Stomach (tissue), 9 donors: ENCODE results near the gene KRTAP13-4. TPM values are rescaled to one million over a fixed set of nuclear protein-coding genes. Genes with fewer than 3 reads are reported as not detected.

Source experiments
- DNase-seq, 2 donors: peaks; one replicate each; pipeline versions ENCODE4 v3.0.0 to v3.0.0-alpha.2; 2013 to 2019
- H3K27ac ChIP-seq, 5 donors: fragments of 200-600 bp in 4 of 5; sonication (generic) in 4 of 5; one replicate each; pipeline ENCODE4 v1.5.1; 2013 to 2019; ENCODE audit warnings: mild to moderate bottlenecking in 1 of 5, moderate library complexity in 1 of 5
- H3K27me3 ChIP-seq, 3 donors: fragments of 200-600 bp; sonication (generic); one replicate each; pipeline ENCODE4 v1.5.1; 2017 to 2019; ENCODE audit warnings: mixed run types in 1 of 3
- H3K36me3 ChIP-seq, 4 donors: fragments of 200-600 bp; sonication (generic); 1 replicate in 3 of 4; 2 replicates in 1 of 4; pipeline ENCODE4 v1.5.1; 2016 to 2019
- H3K4me1 ChIP-seq, 4 donors: fragments of 200-600 bp; sonication (generic); one replicate each; pipeline ENCODE4 v1.5.1; 2016 to 2019
- H3K4me3 ChIP-seq, 4 donors: fragments of 200-600 bp; sonication (generic) in 3 of 4; one replicate each; pipeline ENCODE4 v1.5.1; 2016 to 2019; ENCODE audit warnings: mild to moderate bottlenecking in 1 of 4
- H3K9me3 ChIP-seq, 4 donors: fragments of 200-600 bp; sonication (generic); one replicate each; pipeline ENCODE4 v1.5.1; 2016 to 2019
- EP300 ChIP-seq: sonication (generic); formaldehyde crosslinking; IDR thresholded peaks from one replicate; pipeline ENCODE4 v1.6.1; 2017; ENCODE audit warnings: antibody characterized with exemption
- POLR2A ChIP-seq, 4 donors: fragments of 450-650 bp; IDR thresholded peaks; one replicate each; pipeline ENCODE4 v1.6.1; 2016; ENCODE audit warnings: antibody characterized with exemption in 4 of 4, control low read depth in 2 of 4, mild to moderate bottlenecking in 1 of 4, moderate library complexity in 1 of 4
- POLR2AphosphoS5 ChIP-seq, 3 donors: sonication (generic); formaldehyde crosslinking; IDR thresholded peaks; one replicate each; pipeline ENCODE4 v1.6.1; 2016; ENCODE audit warnings: antibody characterized with exemption in 3 of 3
- WGBS, 5 donors: extraction: QIAGEN DNeasy Blood & Tissue Kit in 3 of 5; methylation state at CpG; one replicate each; pipeline versions ENCODE4 v1.1.5 to v1.1.7; 2013 to 2018; 5-methylcytosine and 5-hydroxymethylcytosine counted together
- intact Hi-C: fragments of 100-400 bp; cut with DNase I; formaldehyde crosslinking; loops from one replicate; pipeline ENCODE4 v1.15.1; 2023; ENCODE audit warnings: low total_unique reads
- polyA plus RNA-seq, 3 donors: library from polyadenylated mRNA; stranded (reverse); fragments of 200-250 nt; gene quantifications; one replicate each; pipeline ENCODE4 v1.2.3, GENCODE V29; 2013
- total RNA-seq, 5 donors: library from RNA; depleted of rRNA; stranded (reverse); fragments of >200 nt; gene quantifications; one replicate each; pipeline versions ENCODE4 v1.1.0 to v1.2.3, GENCODE V29; 2014 to 2016
- TF ChIP-seq, protein P1 (sequence below), 7 experiments: fragments of 450-650 bp in 4 of 7; fragments of 200-600 bp in 3 of 7; sonication (generic) in 3 of 7; IDR thresholded peaks; one replicate each; pipeline ENCODE4 v1.5.1; 2016 to 2019; ENCODE audit warnings: antibody characterized with exemption in 7 of 7, control low read depth in 2 of 7, mild to moderate bottlenecking in 1 of 7
- donor health status: healthy with polysubstance abuse.
- donor health status: Bipolar disorder and iron deficiency.
- donor health status: healthy.

KRTAP13-4 gene
- total and polyA plus RNA-seq, 8 donors: not detected

DNA sequence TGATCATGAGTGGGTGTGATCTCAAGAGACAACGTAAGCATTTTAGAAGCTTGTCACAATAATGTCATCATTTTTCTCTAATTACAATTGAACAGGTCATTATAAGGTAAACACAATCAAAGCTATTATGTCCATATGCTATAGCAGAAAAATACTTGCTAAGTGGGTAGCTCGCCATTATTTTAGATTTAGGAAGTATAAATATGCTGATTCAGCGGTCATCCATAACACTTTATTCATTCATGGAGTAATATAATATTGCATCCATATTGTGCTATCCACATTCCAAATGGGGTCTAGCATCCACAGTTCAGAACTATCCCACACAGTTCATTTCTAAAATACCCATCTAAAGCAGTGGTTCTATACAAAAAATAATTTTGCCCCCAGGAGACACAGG lies 18.5 kb downstream of the KRTAP13-4 start:
- Histone ChIP-seq H3K9me3 (no peaks in the 10 kb centered on the region), H3K4me3 (no peak overlapping the region), H3K4me1 (no peaks in the 10 kb centered on the region), H3K27ac (no peak overlapping the region), H3K27me3 (no peaks in the 10 kb centered on the region), H3K36me3 (no peaks in the 10 kb centered on the region)
- no peak for DNase-seq
- no peak for TF ChIP-seq POLR2AphosphoS5 (IDR thresholded peaks at IDR 0.05)
- TF ChIP-seq EP300: no peak
- no peak for TF ChIP-seq POLR2A (IDR thresholded peaks at IDR 0.05)
- TF ChIP-seq, protein P1, sequence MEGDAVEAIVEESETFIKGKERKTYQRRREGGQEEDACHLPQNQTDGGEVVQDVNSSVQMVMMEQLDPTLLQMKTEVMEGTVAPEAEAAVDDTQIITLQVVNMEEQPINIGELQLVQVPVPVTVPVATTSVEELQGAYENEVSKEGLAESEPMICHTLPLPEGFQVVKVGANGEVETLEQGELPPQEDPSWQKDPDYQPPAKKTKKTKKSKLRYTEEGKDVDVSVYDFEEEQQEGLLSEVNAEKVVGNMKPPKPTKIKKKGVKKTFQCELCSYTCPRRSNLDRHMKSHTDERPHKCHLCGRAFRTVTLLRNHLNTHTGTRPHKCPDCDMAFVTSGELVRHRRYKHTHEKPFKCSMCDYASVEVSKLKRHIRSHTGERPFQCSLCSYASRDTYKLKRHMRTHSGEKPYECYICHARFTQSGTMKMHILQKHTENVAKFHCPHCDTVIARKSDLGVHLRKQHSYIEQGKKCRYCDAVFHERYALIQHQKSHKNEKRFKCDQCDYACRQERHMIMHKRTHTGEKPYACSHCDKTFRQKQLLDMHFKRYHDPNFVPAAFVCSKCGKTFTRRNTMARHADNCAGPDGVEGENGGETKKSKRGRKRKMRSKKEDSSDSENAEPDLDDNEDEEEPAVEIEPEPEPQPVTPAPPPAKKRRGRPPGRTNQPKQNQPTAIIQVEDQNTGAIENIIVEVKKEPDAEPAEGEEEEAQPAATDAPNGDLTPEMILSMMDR (IDR thresholded peaks at IDR 0.05): no peak
- intact Hi-C loops: no loop called here
- 77 to 90% (median 85%) methylated on average over 3 of the region's 3 CpGs for WGBS, 5 donors

DNA sequence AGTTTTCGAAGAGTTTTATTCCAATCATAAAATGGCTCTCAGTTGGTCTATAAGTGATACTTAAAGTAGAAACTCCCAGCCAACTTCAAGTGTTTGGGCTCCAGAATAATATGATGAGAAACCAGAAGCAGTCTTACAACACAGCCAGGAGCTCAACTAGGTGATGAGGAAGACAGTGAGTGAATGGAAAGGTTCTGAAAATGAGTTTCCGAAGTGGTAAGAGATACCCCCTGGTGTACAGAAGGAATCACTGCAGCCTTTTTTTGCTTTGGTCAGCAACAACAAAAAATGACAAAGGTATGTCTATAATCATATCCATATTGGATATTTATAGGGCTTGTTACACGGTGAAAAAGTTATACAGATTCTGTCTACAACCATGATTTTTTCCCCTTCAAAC lies 33.7 kb downstream of the KRTAP13-4 start:
- Histone ChIP-seq H3K4me3 (no peak overlapping the region), H3K27me3 (no peaks in the 10 kb centered on the region), H3K36me3 (no peaks in the 10 kb centered on the region), H3K9me3 (no peaks in the 10 kb centered on the region), H3K27ac (no peak overlapping the region), H3K4me1 (no peaks in the 10 kb centered on the region)
- intact Hi-C loops: no loop called here
- no peak for DNase-seq
- TF ChIP-seq POLR2A (IDR thresholded peaks at IDR 0.05): no peak
- TF ChIP-seq, protein P1 (IDR thresholded peaks at IDR 0.05): peak in 1 of 7 experiments; percentile 22
- 34 to 70% (median 56%) methylated on average over 3 of the region's 3 CpGs for WGBS, 5 donors

DNA sequence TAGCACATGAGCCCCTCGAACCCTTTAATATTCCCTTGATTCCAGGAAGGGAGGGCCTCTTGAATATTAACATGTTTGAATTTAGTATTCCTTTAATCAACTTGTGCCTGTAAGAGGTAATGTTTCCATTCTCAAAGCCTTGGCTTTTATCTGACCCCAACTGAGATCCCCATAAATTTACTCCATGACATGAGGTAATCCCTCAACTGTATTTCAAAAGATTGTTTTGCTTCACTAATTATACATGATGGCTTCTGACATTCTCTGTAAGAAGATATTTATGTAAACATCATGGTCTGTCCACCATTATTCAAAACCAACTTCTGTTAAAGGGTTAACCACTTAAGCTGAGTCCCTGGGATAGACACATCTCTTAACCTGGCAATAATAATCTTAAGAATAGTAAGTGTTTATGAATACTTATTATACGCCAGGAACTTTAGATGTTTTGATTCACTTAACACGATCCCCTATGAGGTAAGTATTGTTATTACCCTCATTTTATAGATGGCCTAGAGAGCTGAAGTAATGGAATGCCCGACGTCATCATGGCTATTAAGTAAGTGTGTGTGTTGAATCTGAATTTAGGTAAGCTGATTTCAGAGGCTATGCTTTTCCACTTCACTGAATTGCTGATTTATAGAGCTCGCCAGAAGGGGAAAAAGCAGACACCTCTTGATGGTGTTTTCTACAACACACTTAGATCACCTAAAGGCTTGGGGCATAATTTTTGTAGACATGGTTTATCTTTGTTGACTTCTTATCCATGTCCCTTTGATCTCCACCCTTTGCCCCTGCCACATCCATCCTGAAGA lies 39.1 kb downstream of the KRTAP13-4 start:
- H3K27me3 ChIP-seq: no peaks in the 10 kb centered on the region
- no peak overlapping the region for H3K27ac ChIP-seq
- no peaks in the 10 kb centered on the region for H3K4me1 ChIP-seq
- no peak for TF ChIP-seq EP300
- TF ChIP-seq POLR2A (IDR thresholded peaks at IDR 0.05): no peak
- no peak for TF ChIP-seq POLR2AphosphoS5 (IDR thresholded peaks at IDR 0.05)
- TF ChIP-seq, protein P1 (IDR thresholded peaks at IDR 0.05): no peak
- 43 to 60% (median 53%) methylated on average over 6 of the region's 6 CpGs for WGBS, 5 donors
- H3K4me3 ChIP-seq: no peak overlapping the region
- no peak for DNase-seq
- H3K36me3 ChIP-seq: no peaks in the 10 kb centered on the region
- intact Hi-C loops: no loop called here
- no peaks in the 10 kb centered on the region for H3K9me3 ChIP-seq

DNA sequence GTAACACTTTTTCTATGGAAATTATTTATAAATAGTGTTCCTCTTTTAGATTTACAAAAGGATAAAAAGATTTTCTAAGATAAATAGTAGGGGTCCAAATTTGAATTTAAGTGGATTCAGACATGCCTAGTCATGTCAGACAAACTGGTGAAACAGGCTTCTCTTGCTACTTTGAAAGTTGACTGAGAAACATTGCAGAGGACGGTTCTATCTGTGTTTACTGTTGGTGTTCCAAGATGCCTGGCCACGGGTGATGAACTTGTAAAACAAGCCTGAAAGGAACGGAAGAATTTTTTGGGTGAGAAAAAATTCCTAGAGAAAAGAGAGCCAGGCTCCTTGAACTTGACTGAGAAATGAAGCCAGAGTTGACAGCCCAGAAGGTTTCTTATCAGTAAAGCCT lies 48.0 kb downstream of the KRTAP13-4 start:
- no peaks in the 10 kb centered on the region for H3K4me1 ChIP-seq
- no peaks in the 10 kb centered on the region for H3K36me3 ChIP-seq
- intact Hi-C loops: no loop called here
- WGBS, 5 donors: 13 to 22% (median 15%) methylated on average over 3 of the region's 3 CpGs
- peak in 1 of 2 donors; percentile 4 for DNase-seq
- H3K4me3 ChIP-seq: no peak overlapping the region
- H3K27ac ChIP-seq: no peak overlapping the region
- TF ChIP-seq, protein P1 (IDR thresholded peaks at IDR 0.05): no peak
- TF ChIP-seq POLR2A (IDR thresholded peaks at IDR 0.05) (no peak), POLR2AphosphoS5 (IDR thresholded peaks at IDR 0.05) (no peak), EP300 (no peak)
- no peaks in the 10 kb centered on the region for H3K27me3 ChIP-seq
- peaks cover 0 to 5% (median 0%) of the 10 kb centered on the region in 4 donors for H3K9me3 ChIP-seq
